ENCODE results near the gene ZNF512B.

DNA sequence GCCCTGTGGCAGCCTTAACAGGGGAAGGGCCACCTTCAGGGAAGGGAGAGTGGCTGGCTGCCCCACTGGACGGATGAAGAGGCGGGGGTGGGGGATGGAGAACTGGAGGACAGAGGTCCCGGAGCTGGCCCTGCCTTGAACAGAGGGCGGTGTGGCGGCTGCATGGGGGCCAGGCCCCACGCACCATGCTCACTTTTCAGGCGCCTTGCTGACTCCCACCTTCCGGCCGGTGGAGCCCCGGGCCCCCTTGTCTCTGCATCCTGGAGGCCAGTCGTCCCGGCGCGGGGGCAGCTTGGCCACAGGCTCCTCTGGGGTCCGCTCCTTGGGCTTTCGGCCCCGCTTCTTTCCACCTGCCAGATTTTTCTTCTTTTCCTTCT lies 10.0 kb downstream of the ZNF512B start:
- TF ChIP-seq, protein P1, sequence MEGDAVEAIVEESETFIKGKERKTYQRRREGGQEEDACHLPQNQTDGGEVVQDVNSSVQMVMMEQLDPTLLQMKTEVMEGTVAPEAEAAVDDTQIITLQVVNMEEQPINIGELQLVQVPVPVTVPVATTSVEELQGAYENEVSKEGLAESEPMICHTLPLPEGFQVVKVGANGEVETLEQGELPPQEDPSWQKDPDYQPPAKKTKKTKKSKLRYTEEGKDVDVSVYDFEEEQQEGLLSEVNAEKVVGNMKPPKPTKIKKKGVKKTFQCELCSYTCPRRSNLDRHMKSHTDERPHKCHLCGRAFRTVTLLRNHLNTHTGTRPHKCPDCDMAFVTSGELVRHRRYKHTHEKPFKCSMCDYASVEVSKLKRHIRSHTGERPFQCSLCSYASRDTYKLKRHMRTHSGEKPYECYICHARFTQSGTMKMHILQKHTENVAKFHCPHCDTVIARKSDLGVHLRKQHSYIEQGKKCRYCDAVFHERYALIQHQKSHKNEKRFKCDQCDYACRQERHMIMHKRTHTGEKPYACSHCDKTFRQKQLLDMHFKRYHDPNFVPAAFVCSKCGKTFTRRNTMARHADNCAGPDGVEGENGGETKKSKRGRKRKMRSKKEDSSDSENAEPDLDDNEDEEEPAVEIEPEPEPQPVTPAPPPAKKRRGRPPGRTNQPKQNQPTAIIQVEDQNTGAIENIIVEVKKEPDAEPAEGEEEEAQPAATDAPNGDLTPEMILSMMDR (IDR thresholded peaks at IDR 0.05; ENCODE audit: low read depth, low read length, poor library complexity, severe bottlenecking), result no peak
- no peak for TF ChIP-seq EZH2phosphoT487 (IDR thresholded peaks at IDR 0.05; ENCODE audit: borderline replicate concordance, low read length)
